Small intestine (tissue), 7 donors: ENCODE data around the gene PEX10. TPM values are rescaled to one million over a fixed set of nuclear protein-coding genes. Genes with fewer than 3 reads are reported as not detected.

Experiments used
- DNase-seq, 2 donors: peaks; one replicate each; pipeline versions ENCODE4 v3.0.0 to v3.0.0-alpha.2; 2013
- FAIRE-seq: peaks from 2 replicates; lab custom pipeline; 2012; peaks lifted over from hg19 to GRCh38; lab: Jason Lieb, UNC
- H3K27ac ChIP-seq, 3 donors: one replicate each; pipeline ENCODE4 v1.5.1; 2013; ENCODE audit warnings: low read length in 2 of 3, mild to moderate bottlenecking in 2 of 3, control low read depth in 1 of 3, inconsistent platforms in 1 of 3, low read depth in 1 of 3, moderate library complexity in 1 of 3
- H3K27me3 ChIP-seq, 3 donors: one replicate each; pipeline ENCODE4 v1.6.1; 2013; ENCODE audit warnings: low read length in 3 of 3, inconsistent platforms in 1 of 3; ENCODE audit not compliant: control insufficient read depth in 3 of 3, insufficient read depth in 3 of 3
- H3K36me3 ChIP-seq, 3 donors: one replicate each; pipeline ENCODE4 v1.6.1; 2013; ENCODE audit warnings: low read length in 3 of 3, inconsistent platforms in 1 of 3, low read depth in 1 of 3, mild to moderate bottlenecking in 1 of 3, moderate library complexity in 1 of 3; ENCODE audit not compliant: control insufficient read depth in 3 of 3, insufficient read depth in 2 of 3
- H3K4me1 ChIP-seq, 3 donors: one replicate each; pipeline ENCODE4 v1.6.1; 2013; ENCODE audit warnings: low read length in 2 of 3, inconsistent platforms in 1 of 3, low read depth in 1 of 3, mild to moderate bottlenecking in 1 of 3, moderate library complexity in 1 of 3; ENCODE audit not compliant: control insufficient read depth in 3 of 3, insufficient read depth in 2 of 3
- H3K4me3 ChIP-seq, 3 donors: one replicate each; pipeline ENCODE4 v1.5.1; 2013; ENCODE audit warnings: low read length in 3 of 3, control low read depth in 1 of 3, inconsistent platforms in 1 of 3, low read depth in 1 of 3, mild to moderate bottlenecking in 1 of 3, moderate library complexity in 1 of 3
- H3K9me3 ChIP-seq, 2 donors: one replicate each; pipeline ENCODE4 v1.6.1; 2013; ENCODE audit warnings: low read depth in 1 of 2, low read length in 1 of 2; ENCODE audit not compliant: control insufficient read depth in 2 of 2, insufficient read depth in 1 of 2
- WGBS, 3 donors: extraction: QIAGEN DNeasy Blood & Tissue Kit; methylation state at CpG; one replicate each; pipeline ENCODE4 v1.1.7; 2013; 5-methylcytosine and 5-hydroxymethylcytosine counted together
- polyA plus RNA-seq, 4 donors: library from polyadenylated mRNA; stranded (reverse) in 3 of 4; unstranded in 1 of 4; fragments of 200-250 nt in 3 of 4; fragments of 120-200 nt in 1 of 4; gene quantifications; one replicate each; pipeline versions ENCODE4 v1.2.1 to v1.2.3, GENCODE V29; 2013
- donor health status: healthy with polysubstance abuse.
- donor health status: control.
- donor health status: control.
- donor health status: Bipolar disorder and iron deficiency.
- donor health status: healthy.

The PEX10 gene
- polyA plus RNA-seq, 4 donors, result 11.9 to 22.4 (median 16.9) TPM

DNA sequence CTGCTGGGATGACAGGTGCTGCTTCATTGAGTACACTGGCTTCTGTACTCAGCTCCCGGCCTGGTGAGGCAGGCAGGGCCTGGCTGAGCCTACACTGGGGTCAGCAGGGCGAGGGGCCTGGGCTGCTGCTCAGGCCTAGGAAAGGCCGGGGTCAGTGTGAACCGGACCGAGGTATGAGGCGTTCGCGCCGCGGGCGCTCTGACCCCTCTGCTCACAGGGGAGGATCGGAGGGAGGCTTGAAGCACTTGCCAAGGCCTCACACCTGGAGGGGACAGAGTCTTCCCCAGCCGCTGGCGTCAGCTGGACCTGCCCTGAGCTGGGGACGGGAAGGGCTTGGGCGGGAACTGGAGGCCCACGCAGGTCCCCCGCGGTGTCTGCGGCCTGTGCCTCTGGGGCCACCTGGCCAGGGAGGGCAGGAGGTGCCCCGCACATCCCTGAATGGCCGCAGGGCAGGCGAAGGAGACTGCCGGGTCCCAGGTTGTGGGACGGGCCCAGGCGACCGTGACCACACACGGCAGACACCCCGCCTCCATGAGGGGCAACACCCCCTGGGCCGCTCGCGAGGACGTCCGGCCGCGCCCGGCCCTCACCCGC is 466 bp downstream of the PEX10 start:
- FAIRE-seq, result no peak
- H3K4me1 ChIP-seq, result peaks cover 0 to 35% (median 2%) of the 10 kb centered on the region in 3 donors

DNA sequence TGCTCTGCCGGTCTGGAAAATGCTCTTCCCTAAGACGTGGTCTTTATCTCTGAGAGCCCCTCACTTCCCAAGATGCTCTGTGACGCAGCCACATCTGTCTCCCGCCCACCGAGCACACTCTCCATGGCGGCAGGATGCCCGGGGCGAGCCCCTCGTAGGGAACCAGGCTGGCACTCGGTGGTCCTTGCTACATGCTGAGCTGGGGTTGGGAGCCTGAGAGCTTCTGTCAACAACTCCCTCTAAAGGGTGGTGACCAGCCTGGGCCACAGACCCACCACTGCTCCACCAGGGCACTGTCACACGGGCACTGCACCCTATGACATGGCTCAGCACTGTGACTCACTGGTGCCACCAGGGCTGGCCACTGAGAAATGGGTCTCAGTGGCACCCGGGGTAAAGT is 2.6 kb downstream of the PEX10 start:
- H3K4me1 ChIP-seq, result peaks cover 0 to 25% (median 2%) of the 10 kb centered on the region in 3 donors
- H3K4me3 ChIP-seq, result no peak overlapping the region
- 92 to 94% (median 93%) methylated on average over 12 of the region's 12 CpGs for WGBS, 3 donors
- H3K9me3 ChIP-seq, result no peaks in the 10 kb centered on the region
- H3K27ac ChIP-seq, result no peak overlapping the region
- DNase-seq, result no peak
- H3K36me3 ChIP-seq, result peaks cover 5 to 54% (median 8%) of the 10 kb centered on the region in 3 donors
- FAIRE-seq, result no peak
- no peaks in the 10 kb centered on the region for H3K27me3 ChIP-seq

More for the DNA sequence above, 466 bp downstream of the PEX10 start:
- Histone ChIP-seq H3K9me3 (no peaks in the 10 kb centered on the region), H3K27ac (peak overlapping the region; percentile 18 to 86 (median 75)), H3K27me3 (no peaks in the 10 kb centered on the region), H3K36me3 (peaks cover 0 to 33% (median 0%) of the 10 kb centered on the region in 3 donors), H3K4me3 (peak overlapping the region; percentile 68 to 89 (median 79))
- WGBS, 3 donors, result 1 to 5% (median 2%) methylated on average over 26 to 38 of the region's 38 CpGs
- DNase-seq, result peak in 1 of 2 donors; percentile 20

DNA sequence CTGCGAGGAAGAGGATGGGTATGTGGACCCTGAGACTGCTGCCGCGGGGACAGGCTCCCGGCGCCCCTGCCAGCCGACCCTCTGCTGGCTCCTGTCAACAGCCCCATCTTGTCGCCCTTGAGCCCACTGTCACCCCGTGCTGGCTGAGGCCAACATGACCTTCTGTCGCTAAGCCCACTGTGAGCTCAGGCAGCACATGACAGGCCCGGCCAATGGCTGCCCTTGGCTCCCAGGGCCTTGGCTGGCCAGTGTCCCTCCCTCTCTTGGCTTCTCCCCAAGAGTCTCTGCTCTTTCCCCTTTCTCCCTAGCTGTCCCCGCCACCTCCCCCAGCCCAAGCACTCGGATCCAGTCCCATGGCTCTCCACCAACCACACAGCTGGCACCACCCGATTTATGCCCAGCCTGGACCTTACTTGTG is 3.5 kb downstream of the PEX10 start:
- Histone ChIP-seq H3K27ac (no peak overlapping the region), H3K27me3 (no peaks in the 10 kb centered on the region), H3K36me3 (peaks cover 5 to 63% (median 16%) of the 10 kb centered on the region in 3 donors), H3K4me1 (peaks cover 0 to 16% (median 2%) of the 10 kb centered on the region in 3 donors), H3K9me3 (no peaks in the 10 kb centered on the region), H3K4me3 (no peak overlapping the region)
- FAIRE-seq, result no peak
- 89 to 92% (median 89%) methylated on average over 11 to 13 of the region's 13 CpGs for WGBS, 3 donors
- DNase-seq, result no peak

DNA sequence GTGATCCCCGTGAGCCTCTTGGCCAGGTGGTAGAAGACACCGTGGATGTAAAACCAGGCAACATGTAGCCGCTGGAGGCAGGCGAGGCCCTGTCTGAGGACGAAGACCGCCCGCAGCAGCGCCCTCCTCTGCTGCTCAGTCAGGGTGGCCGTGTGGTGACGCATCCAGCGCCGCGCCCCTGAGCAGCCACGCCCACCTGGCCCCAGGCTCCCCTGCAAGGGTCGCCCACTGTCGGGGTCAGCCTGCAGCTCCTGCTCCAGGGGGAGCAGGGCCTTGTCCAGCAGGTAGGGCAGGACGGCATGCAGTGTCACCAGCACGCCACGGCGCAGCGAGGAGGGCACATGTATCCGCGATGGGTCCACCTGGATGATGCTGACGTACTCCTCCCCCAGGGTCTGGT is 3.9 kb downstream of the PEX10 start:
- FAIRE-seq (no peak), DNase-seq (no peak)
- WGBS, 3 donors, result 91 to 93% (median 93%) methylated on average over 19 to 24 of the region's 24 CpGs

DNA sequence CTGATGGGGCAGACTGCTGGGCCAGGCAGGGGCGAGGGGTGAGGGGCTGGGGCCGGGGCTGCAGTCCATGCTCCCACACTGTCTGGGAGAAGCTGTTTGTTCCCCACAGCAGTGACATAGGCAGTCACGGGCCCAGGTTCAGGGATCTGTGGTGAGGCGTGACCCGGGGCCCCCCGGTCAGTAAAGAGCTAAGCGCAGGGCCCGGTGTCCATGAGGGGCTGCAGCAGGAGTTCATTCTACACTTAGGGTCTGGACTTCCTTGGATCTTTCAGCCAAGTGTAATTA is 4.4 kb downstream of the PEX10 start:
- H3K4me3 ChIP-seq, result no peak overlapping the region
- H3K27ac ChIP-seq, result no peak overlapping the region
- peaks cover 0 to 7% (median 0%) of the 10 kb centered on the region in 3 donors for H3K4me1 ChIP-seq
- peaks cover 11 to 71% (median 21%) of the 10 kb centered on the region in 3 donors for H3K36me3 ChIP-seq
- no peaks in the 10 kb centered on the region for H3K9me3 ChIP-seq
- no peaks in the 10 kb centered on the region for H3K27me3 ChIP-seq
- DNase-seq (no peak), FAIRE-seq (no peak)
- 96 to 99% (median 97%) methylated on average over 6 to 8 of the region's 8 CpGs for WGBS, 3 donors

More for the DNA sequence above, 3.9 kb downstream of the PEX10 start:
- H3K27ac ChIP-seq, result no peak overlapping the region
- H3K27me3 ChIP-seq, result no peaks in the 10 kb centered on the region
- H3K36me3 ChIP-seq, result peaks cover 6 to 66% (median 18%) of the 10 kb centered on the region in 3 donors
- H3K4me1 ChIP-seq, result peaks cover 0 to 12% (median 0%) of the 10 kb centered on the region in 3 donors
- H3K4me3 ChIP-seq, result no peak overlapping the region
- no peaks in the 10 kb centered on the region for H3K9me3 ChIP-seq

DNA sequence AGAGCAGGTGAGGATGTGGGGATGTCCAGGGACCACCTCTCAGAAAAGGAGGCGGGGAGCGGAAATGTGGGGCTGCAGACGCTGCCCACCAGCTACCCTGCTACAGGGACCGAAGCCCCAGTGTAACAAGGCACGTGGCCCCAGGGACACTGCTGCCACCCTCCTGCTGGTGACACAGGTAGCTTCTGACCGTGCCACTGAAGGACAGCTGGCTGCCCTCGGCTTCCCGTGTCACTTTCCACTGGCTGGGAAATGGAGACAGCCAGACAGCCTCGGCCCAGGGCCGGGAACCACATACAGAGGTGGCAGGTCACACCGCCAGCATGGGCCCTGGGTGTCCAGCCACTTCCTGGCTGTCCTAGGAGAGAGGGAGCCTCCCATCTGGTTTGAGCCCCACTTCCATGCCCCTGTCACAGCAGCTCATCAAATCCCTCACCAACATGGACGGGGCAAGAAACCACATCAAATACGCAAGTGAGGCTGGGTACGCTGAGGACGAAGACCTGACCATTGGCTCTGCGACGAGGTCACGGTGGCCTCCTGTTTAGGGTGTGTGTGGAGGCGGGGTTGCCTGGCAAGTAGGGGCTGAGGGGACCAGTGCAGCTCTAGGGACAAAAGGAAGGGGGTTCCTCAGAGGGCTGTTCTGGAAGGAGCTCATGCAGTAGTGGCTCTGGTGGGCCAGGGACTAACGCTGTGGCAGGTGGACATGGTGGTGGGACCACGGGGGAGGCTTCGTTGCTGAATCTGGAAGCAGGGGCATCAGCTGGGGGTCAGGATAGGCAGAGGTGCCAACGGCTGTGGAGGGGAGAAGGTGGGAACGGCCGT is 5.0 kb downstream of the PEX10 start:
- Histone ChIP-seq H3K4me3 (no peak overlapping the region), H3K9me3 (no peaks in the 10 kb centered on the region), H3K4me1 (peaks cover 0 to 7% (median 0%) of the 10 kb centered on the region in 3 donors), H3K36me3 (peaks cover 15 to 77% (median 25%) of the 10 kb centered on the region in 3 donors), H3K27me3 (no peaks in the 10 kb centered on the region), H3K27ac (no peak overlapping the region)
- DNase-seq, result no peak
- 80 to 85% (median 85%) methylated on average over 24 to 25 of the region's 25 CpGs for WGBS, 3 donors
- FAIRE-seq, result no peak

DNA sequence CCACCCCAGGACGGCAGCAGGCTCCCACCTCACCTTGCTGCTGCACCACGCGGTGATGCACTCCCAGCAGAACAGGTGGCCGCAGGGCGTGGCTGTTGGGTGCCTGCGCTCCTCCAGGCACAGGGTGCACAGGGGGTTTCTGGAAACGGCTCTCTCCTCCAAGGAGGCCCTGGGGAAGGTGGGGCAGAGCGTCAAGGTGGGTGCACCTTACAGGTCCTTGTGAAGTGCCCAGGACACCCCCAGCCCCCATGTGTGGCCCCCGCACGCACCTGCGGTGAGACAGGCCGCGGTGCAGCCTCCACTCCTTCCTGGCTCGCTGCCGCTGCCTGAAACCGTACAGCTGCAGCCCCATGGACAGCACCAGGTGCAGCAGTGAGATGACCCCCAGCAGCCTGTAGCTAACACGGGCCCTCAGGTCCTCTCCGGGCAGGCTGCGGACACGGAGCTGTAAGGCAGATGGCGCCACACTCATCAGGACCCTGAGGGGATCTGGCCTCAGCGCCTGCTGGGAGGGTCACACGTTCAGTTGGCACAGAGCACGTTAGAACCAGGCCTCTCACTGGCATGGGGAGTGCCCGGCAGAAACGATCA is 5.8 kb downstream of the PEX10 start:
- no peak overlapping the region for H3K27ac ChIP-seq
- H3K36me3 ChIP-seq, result peaks cover 19 to 85% (median 29%) of the 10 kb centered on the region in 3 donors
- FAIRE-seq (no peak), DNase-seq (no peak)
- peaks cover 0 to 4% (median 0%) of the 10 kb centered on the region in 3 donors for H3K4me1 ChIP-seq
- H3K9me3 ChIP-seq, result no peaks in the 10 kb centered on the region
- WGBS, 3 donors, result 69 to 82% (median 75%) methylated on average over 26 of the region's 26 CpGs
- H3K4me3 ChIP-seq, result no peak overlapping the region
- H3K27me3 ChIP-seq, result no peaks in the 10 kb centered on the region

DNA sequence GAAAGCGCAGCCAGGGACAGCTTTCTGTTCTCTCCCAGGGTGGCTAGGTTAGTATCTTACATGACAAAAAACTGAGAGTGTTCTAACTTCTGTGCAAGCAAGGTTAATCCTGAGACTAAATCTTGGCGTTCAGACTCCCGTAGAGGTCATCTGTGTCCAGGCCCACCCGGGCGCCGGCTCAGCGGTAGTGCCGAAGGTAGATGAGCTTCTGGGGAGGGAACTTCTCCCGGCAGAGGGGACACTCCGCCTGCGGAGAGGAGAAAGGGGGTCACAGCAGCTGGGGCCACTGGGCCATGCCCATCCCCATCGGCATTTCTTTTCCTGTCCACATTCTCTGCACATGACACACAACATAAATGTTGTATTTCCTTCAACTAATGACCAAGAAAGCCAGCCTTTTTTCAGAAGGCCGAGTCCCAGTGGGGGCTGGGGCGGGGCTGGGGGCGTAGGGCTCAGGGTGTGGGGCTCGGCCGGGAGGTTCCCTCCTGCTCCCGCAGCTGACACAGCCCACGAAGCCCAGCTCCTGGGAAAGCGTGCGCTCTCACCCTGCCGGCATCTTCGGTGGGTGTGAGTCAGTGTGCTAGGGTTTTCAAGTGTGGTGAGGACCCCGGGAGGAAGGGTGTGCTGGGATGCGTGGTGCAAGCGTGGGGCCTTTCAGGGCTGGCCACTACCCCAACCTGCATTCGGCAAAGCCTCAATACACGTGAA is 6.6 kb downstream of the PEX10 start:
- WGBS, 3 donors, result 76 to 80% (median 80%) methylated on average over 27 to 28 of the region's 28 CpGs
- no peaks in the 10 kb centered on the region for H3K27me3 ChIP-seq
- H3K9me3 ChIP-seq, result no peaks in the 10 kb centered on the region
- H3K27ac ChIP-seq, result no peak overlapping the region
- no peak for FAIRE-seq
- peaks cover 19 to 91% (median 29%) of the 10 kb centered on the region in 3 donors for H3K36me3 ChIP-seq
- no peaks in the 10 kb centered on the region for H3K4me1 ChIP-seq
- H3K4me3 ChIP-seq, result no peak overlapping the region
- DNase-seq, result no peak
